Central memory CD8-positive, alpha-beta T cell (primary cell): ENCODE data around the gene DHRS4L2.
A peak's percentile ranks its signal among the peaks of the same experiment; 100 is the strongest.
"Not testable (repeated sequence)": the region's sequence is repeated elsewhere in the genome, so short reads cannot be mapped to it uniquely, and the experiment has no call there.

Experiments
- ATAC-seq: fragments of 150-1000 bp; cut with Tn5 transposase; replicated peaks from 2 replicates; pipeline ENCODE4 v1.10.0; 2022; ENCODE audit warnings: mild to moderate bottlenecking, moderate FRiP score, moderate number of reproducible peaks; ENCODE audit not compliant: poor library complexity, severe bottlenecking; ENCODE audit errors: extremely low read depth
- DNase-seq, 2 donors: peaks; one replicate each; pipeline ENCODE4 v3.0.0; 2021; ENCODE audit warnings: low spot score in 2 of 2
- H3K27ac Mint-ChIP-seq: one replicate; pipeline ENCODE4 v1.8.0; 2022; ENCODE audit warnings: low read depth, mild to moderate bottlenecking, moderate library complexity, mixed read lengths
- H3K27me3 Mint-ChIP-seq: one replicate; pipeline ENCODE4 v1.8.0; 2022; ENCODE audit warnings: mixed read lengths
- H3K36me3 Mint-ChIP-seq: one replicate; pipeline ENCODE4 v1.8.0; 2022; ENCODE audit warnings: mild to moderate bottlenecking, moderate library complexity, mixed read lengths; ENCODE audit not compliant: insufficient read depth
- H3K4me1 Mint-ChIP-seq: one replicate; pipeline ENCODE4 v1.8.0; 2022; ENCODE audit warnings: mixed read lengths
- H3K4me3 Mint-ChIP-seq: one replicate; pipeline ENCODE4 v1.8.0; 2022; ENCODE audit warnings: mild to moderate bottlenecking, moderate library complexity, mixed read lengths
- H3K9me3 Mint-ChIP-seq: one replicate; pipeline ENCODE4 v1.8.0; 2022; ENCODE audit warnings: mixed read lengths

DHRS4L2 gene

DNA sequence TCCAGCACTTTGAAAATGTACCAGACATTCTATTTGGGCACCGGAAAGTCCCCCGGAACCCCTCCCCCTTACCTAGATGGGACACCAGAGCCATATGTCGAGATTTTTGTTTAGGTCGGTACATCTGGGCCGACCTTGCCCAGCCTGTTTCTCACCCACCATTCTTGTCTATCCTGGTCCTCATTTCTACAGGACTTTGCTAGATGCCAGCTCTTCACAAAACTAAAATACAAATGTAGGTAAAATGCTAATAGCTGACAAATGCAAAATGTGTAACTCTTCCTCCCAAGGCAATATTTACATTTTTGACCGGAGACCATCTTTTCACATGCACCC lies 34.5 kb upstream of the DHRS4L2 start:
- Mint-ChIP-seq H3K4me1 (peaks cover 27% of the 10 kb centered on the region), H3K27ac (peak overlapping the region; percentile 91), H3K4me3 (peak overlapping the region; percentile 96)
- H3K27me3 Mint-ChIP-seq, H3K9me3 Mint-ChIP-seq, H3K36me3 Mint-ChIP-seq, DNase-seq, ATAC-seq: not testable (repeated sequence)

DNA sequence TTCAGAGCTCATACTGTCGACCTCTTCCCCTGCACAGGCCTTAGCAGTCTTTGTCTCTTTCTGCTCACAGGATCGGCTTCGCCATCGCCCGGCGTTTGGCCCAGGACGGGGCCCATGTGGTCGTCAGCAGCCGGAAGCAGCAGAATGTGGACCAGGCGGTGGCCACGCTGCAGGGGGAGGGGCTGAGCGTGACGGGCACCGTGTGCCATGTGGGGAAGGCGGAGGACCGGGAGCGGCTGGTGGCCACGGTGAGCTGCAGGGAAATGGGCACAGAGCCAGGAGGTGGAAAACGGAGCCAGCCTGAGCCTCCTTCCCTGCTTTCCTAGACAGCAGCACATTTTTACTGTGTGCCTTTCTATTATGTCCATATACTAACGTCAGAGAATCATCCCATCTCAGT lies 33.8 kb upstream of the DHRS4L2 start:
- not testable (repeated sequence) for H3K36me3 Mint-ChIP-seq, ATAC-seq, H3K4me3 Mint-ChIP-seq, H3K9me3 Mint-ChIP-seq, DNase-seq, H3K27me3 Mint-ChIP-seq
- H3K27ac Mint-ChIP-seq, result peak overlapping the region; percentile 91
- H3K4me1 Mint-ChIP-seq, result peaks cover 27% of the 10 kb centered on the region

DNA sequence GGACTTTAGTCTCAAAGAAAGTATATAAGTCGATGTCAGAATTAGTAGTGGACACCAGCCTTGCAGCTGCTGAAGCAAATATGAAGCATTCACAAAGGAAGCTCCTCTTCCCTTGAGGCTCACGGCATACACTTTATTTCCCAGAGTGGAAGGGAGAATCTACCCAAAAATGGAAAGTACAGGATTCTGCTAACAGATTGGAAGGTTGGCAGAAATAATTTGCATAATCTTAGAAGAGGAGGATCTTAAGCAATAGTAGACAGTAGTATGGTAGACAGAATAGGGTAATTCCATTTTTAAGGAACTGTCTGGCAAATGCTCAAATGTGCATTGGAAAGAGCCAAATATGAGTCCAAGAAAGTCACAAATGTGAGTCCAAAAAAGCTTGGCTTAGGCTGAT lies 32.9 kb upstream of the DHRS4L2 start:
- H3K36me3 Mint-ChIP-seq, ATAC-seq, H3K27ac Mint-ChIP-seq, H3K9me3 Mint-ChIP-seq, H3K27me3 Mint-ChIP-seq, H3K4me3 Mint-ChIP-seq, DNase-seq: not testable (repeated sequence)
- H3K4me1 Mint-ChIP-seq, result peaks cover 27% of the 10 kb centered on the region

DNA sequence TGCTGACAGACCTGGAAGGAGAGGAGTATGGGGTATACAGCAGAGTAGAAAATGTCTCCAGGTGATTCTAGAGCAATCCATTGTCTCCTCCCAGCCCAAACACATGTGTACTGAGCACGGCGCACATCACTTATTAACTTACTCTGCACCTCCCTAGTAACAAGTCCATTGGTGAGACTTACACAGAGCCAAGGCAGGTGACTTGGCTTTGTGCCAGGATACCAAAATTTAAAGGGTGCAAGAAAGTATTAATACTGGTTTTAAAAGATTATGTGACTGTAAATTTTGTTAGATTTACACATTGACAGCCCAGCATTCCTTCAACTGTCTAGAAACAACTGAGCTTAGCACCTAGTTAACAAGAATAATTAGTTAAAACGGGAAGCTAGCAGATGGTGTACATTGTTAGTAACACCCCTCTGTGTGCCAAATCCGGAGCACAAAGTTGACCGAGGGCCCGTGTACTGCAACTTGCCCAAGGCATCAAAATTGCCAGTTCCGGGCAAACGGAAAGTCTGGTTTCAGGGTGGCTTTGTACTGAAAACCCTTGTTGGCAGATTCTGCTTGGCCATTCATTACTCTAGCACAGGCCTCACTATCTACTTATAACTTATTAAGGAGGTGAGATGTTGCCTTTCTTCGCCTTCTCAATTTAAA lies 30.7 kb upstream of the DHRS4L2 start:
- not testable (repeated sequence) for H3K27me3 Mint-ChIP-seq, H3K36me3 Mint-ChIP-seq, H3K27ac Mint-ChIP-seq, DNase-seq, H3K9me3 Mint-ChIP-seq, ATAC-seq, H3K4me3 Mint-ChIP-seq
- peaks cover 12% of the 10 kb centered on the region for H3K4me1 Mint-ChIP-seq

DNA sequence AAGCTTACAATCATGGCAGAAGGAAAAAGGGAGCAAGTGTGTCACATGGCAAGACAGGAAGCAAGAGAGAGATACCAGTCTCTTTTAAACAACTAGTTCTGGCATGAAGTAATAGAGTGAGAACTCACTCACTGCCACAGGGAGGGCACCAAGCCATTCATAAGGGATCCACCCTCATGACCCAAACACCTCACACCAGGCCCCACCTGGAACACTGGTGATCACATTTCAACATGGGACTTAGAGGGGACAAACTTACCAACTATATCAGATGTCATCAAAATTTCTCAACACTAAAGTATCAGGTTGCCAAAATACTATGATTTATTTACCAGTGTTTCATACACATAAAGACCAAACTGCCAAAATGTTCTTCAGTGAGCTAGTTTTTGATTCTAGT lies 27.8 kb upstream of the DHRS4L2 start:
- ATAC-seq, H3K27me3 Mint-ChIP-seq: not testable (repeated sequence)

DNA sequence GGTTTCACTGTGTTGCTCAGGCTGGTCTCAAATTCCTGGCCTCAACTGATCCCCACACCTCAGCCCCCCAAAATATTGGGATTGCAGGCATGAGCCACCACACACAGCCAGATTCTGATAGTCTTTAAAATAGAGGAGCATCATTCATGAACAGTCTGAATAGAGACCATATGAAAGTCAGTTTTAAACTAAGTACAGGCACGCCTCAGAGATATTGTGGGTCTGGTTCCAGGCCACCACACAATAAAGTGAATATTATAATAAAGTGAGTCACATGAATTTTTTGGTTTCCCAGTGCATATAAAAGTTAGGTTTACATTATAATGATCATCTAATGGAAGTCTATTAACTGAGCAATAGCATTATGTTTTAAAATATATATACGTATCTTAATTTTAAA lies 27.0 kb upstream of the DHRS4L2 start:
- DNase-seq, H3K4me3 Mint-ChIP-seq, H3K9me3 Mint-ChIP-seq, H3K4me1 Mint-ChIP-seq, ATAC-seq, H3K27me3 Mint-ChIP-seq, H3K36me3 Mint-ChIP-seq, H3K27ac Mint-ChIP-seq: not testable (repeated sequence)

More for the DNA sequence above, 27.8 kb upstream of the DHRS4L2 start:
- not testable (repeated sequence) for H3K9me3 Mint-ChIP-seq, DNase-seq, H3K4me1 Mint-ChIP-seq, H3K36me3 Mint-ChIP-seq, H3K27ac Mint-ChIP-seq, H3K4me3 Mint-ChIP-seq

DNA sequence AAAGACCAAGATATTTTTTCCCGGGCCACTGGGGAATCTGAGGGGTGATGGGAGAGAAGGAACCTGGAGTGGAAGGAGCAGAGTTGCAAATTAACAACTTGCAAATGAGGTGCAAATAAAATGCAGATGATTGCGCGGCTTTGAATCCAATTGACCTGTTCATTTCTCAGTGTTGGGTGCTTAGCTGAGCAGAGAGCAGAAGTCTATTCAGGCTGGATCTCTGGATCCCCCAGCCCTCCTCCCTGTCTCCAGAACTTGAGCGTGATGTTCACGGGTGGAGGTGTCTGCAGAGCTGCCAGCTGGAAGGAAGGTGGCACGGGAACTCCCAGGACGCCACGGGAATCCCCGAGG lies 19.6 kb upstream of the DHRS4L2 start:
- H3K27me3 Mint-ChIP-seq, result peaks cover 11% of the 10 kb centered on the region
- not testable (repeated sequence) for DNase-seq, H3K36me3 Mint-ChIP-seq, ATAC-seq, H3K4me3 Mint-ChIP-seq, H3K9me3 Mint-ChIP-seq, H3K4me1 Mint-ChIP-seq, H3K27ac Mint-ChIP-seq

DNA sequence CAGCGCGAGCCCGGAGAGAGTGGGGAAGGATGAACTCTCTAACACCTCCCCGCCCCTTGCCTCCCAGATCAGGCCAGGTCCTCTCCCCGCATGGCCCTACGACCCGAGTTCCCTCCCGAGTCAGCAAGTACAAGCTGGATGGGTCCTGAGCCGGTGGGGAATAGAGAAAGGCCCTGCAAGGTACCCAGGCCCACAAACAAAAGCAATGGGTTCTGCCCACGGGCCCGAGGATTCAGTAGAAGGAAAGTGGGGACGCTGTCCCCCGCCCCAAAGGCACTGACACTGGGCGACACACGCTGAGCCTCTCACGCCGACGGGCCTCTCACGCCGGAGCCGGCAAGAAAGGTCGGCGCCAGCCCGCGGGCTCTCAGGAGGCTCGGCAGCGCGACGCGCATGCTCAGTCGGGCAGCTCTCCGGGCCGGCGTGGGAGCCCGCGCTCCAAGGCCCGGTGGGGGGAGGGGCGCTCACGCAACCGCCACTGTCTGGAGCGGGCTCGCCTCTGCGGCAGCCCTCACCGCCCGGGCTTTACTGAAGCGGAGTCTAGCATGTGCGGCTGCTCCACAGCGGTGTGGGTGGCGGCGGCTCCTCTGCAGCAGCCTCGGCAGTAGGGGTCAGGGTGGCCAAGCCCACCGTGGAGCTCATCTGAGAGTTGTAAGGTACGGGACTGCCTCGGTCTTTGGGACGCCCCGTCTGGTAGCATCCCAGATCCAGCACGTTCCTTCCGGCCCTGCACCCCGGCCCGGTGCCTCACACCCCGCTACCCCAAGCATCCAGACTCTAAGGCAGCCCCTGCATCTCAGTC lies 19.0 kb upstream of the DHRS4L2 start:
- ATAC-seq (peak; percentile 75), DNase-seq (peak in 1 of 2 donors; percentile 16)
- not testable (repeated sequence) for H3K4me1 Mint-ChIP-seq, H3K4me3 Mint-ChIP-seq, H3K27ac Mint-ChIP-seq, H3K36me3 Mint-ChIP-seq, H3K9me3 Mint-ChIP-seq
- H3K27me3 Mint-ChIP-seq, result peaks cover 11% of the 10 kb centered on the region

DNA sequence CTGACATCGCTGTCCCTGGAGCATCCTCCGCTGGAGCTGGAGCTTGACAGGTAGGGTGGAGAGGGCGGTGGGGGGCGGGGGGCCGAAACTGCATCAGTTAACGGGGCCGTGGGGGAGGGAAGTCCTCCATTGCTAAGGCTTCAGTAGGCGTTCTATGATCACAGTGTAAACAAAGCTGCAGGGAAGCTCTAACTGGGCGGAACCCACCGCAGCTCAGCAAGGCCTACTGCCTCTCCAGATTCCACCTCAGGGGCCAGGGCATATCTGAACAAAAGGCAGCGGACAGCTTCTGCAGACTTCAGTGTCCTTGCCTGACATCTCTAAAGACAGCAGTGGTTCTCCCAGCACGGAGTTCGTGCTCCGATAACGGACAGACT lies 18.5 kb upstream of the DHRS4L2 start:
- not testable (repeated sequence) for DNase-seq, H3K9me3 Mint-ChIP-seq, H3K36me3 Mint-ChIP-seq, H3K4me1 Mint-ChIP-seq, H3K27ac Mint-ChIP-seq
- peak; percentile 55 for ATAC-seq
- Mint-ChIP-seq H3K27me3 (peaks cover 11% of the 10 kb centered on the region), H3K4me3 (peak overlapping the region; percentile 43)

DNA sequence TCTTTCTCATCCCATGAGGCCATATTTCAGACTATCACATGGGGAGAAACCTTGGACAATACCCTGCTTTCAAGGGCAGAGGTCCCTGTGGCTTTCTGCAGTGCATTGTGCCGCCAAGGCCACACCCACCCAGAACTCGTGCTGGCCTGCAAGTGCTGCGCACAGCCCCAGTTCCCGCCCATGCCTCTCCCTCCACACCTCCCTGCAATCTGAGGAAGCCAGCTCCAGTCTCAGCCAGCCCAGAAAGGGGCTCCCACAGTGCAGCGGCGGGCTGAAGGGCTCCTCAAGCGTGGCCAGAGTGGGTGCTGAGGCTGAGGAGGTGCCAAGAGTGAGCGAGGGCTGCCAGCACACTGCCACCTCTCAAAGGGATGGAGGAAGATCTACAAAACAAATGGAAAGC lies 15.6 kb upstream of the DHRS4L2 start:
- not testable (repeated sequence) for H3K4me1 Mint-ChIP-seq, H3K9me3 Mint-ChIP-seq, H3K36me3 Mint-ChIP-seq, DNase-seq, H3K27ac Mint-ChIP-seq, ATAC-seq, H3K4me3 Mint-ChIP-seq
- peaks cover 11% of the 10 kb centered on the region for H3K27me3 Mint-ChIP-seq

DNA sequence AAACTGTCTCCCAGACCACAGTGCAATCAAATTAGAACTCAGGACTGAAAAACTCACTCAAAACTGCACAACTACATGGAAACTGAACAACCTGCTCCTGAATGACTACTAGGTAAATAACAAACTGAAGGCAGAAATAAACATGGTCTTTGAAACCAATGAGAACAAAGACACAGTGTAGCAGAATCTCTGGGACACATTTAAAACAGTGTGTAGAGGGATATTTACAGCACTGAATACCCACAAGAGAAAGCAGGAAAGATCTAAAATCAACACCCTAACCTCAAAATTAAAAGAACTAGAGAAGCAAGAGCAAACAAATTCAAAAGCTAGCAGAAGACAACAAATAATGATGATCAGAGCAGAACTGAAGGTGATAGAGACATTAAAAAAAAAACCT lies 14.7 kb upstream of the DHRS4L2 start:
- not testable (repeated sequence) for H3K36me3 Mint-ChIP-seq, DNase-seq, ATAC-seq, H3K9me3 Mint-ChIP-seq, H3K27ac Mint-ChIP-seq, H3K4me3 Mint-ChIP-seq, H3K4me1 Mint-ChIP-seq
- H3K27me3 Mint-ChIP-seq, result peaks cover 11% of the 10 kb centered on the region

DNA sequence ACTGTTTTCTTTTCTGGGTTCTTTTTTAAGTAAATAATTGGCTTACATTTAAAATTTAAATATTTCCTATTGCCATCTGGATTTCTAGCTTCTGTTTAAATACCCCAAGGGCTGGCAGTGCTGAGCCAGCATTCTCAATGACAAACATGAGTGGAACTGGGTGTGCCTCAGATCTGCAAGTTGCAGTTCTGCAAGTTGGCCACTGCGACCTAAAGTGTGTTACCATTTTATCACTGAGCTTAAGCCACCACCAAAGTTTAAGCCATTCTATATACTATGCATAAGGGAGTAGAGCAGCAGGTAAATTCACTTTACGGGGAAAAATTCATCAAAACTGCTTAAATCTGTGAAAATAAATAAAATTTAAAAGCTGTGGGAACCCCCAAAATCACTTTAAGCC lies 11.5 kb upstream of the DHRS4L2 start:
- H3K27me3 Mint-ChIP-seq, H3K4me3 Mint-ChIP-seq, H3K4me1 Mint-ChIP-seq, DNase-seq, H3K9me3 Mint-ChIP-seq, H3K27ac Mint-ChIP-seq, H3K36me3 Mint-ChIP-seq: not testable (repeated sequence)
- peak; percentile 70 for ATAC-seq

DNA sequence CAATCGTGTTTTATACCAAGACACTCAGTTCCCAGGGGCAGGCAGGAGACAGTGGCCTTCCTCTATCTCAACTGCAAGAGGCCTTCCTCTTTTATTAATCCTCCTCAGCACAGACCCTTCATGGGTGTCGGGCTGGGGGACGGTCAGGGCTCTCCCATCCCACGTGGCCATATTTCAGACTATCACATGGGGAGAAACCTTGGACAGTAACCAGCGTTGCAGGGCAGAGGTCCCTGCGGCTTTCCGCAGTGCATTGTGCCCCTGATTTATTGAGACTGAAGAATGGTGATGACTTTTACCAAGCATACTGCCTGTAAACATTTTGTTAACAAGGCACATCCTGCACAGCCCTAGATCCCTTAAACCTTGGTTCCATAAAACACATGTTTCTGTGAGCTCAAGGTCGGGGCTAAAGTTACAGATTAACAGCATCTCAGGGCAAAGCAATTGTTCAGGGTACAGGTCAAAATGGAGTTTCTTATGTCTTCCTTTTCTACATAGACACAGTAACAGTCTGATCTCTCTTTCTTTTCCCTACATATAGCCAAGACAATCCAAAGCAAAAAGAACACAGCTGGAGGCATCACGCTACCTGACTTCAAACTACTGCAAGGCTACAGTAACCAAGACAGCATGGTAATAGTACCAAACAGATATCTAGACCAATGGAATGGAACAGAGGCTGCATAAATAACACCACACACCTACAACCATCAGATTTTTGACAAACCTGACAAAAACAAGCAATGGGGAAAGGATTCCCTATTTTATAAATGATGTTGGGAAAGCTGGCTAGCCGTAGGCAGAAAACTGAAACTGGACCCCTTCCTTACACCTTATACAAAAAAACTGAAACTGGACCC lies 6.5 kb upstream of the DHRS4L2 start:
- not testable (repeated sequence) for H3K4me3 Mint-ChIP-seq, H3K4me1 Mint-ChIP-seq, ATAC-seq, H3K9me3 Mint-ChIP-seq, H3K27me3 Mint-ChIP-seq, DNase-seq, H3K27ac Mint-ChIP-seq, H3K36me3 Mint-ChIP-seq
